ENCODE results near the gene MED29. TPM values are rescaled to one million over a fixed set of nuclear protein-coding genes. Genes with fewer than 3 reads are reported as not detected.

MED29 gene
- total and polyA plus RNA-seq, 9 donors = 27.7 to 62.9 (median 55.0) TPM

DNA sequence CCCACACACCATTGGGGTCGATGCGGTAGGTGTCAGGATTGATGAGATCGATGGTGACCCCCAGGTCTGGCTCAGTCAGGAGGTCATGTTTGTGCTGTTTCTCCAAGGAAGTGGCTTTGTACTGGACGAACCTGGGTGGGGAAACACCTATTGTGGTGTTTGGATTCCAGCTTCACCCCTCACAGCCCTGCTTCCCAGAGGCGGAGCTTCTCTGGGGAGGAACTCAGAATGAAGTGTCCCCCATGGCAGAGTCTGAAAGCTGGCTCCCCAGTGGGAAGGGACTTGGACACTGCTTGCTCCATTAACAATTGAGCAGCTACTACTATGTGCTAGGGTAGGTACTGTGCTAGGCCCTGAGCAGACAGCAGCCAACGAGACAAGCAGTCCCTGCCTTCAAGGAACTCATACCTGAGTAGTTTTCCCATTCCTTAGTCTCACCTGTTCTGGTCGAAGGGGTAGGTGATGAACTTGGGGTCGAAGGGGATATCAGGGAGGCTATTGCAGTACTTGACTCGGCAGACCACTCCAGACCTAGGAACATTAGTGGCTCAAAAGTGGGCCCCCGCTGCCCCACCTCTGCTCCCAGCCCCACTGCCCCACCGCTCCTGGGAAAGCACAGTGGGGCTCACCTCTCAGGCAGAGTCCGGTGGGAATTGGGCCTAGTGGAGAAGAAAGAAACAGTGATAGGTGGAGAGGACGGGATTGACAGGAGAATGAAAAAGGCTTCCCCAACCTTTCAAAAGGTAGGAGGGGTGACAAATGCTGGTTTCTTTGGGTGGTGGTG, 1.4 kb upstream of the MED29 start:
- peak in 1 of 5 donors; percentile 37 for DNase-seq
- 45 to 55% (median 52%) methylated on average over 13 of the region's 13 CpGs for WGBS, 3 donors
- intact Hi-C loops (cut with DNase I) = loop anchor here in 1 of 4 donors (10.0 kb wide), 1 partner anchor 145 kb away; the partner anchor contains the start of gene EID2B
- Histone ChIP-seq H3K4me1 (ENCODE audit: insufficient read depth) (peaks cover 3% of the 10 kb centered on the region), H3K27ac (peak overlapping the region; percentile 91 to 99), H3K4me3 (peak overlapping the region; percentile 68), H3K36me3 (no peaks in the 10 kb centered on the region), H3K27me3 (no peaks in the 10 kb centered on the region), H3K9me3 (no peaks in the 10 kb centered on the region)
- TF ChIP-seq EP300 (IDR thresholded peaks at IDR 0.05) (no peak), POLR2A (IDR thresholded peaks at IDR 0.05) (no peak)
- TF ChIP-seq, protein P1, sequence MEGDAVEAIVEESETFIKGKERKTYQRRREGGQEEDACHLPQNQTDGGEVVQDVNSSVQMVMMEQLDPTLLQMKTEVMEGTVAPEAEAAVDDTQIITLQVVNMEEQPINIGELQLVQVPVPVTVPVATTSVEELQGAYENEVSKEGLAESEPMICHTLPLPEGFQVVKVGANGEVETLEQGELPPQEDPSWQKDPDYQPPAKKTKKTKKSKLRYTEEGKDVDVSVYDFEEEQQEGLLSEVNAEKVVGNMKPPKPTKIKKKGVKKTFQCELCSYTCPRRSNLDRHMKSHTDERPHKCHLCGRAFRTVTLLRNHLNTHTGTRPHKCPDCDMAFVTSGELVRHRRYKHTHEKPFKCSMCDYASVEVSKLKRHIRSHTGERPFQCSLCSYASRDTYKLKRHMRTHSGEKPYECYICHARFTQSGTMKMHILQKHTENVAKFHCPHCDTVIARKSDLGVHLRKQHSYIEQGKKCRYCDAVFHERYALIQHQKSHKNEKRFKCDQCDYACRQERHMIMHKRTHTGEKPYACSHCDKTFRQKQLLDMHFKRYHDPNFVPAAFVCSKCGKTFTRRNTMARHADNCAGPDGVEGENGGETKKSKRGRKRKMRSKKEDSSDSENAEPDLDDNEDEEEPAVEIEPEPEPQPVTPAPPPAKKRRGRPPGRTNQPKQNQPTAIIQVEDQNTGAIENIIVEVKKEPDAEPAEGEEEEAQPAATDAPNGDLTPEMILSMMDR (IDR thresholded peaks at IDR 0.05) = no peak

DNA sequence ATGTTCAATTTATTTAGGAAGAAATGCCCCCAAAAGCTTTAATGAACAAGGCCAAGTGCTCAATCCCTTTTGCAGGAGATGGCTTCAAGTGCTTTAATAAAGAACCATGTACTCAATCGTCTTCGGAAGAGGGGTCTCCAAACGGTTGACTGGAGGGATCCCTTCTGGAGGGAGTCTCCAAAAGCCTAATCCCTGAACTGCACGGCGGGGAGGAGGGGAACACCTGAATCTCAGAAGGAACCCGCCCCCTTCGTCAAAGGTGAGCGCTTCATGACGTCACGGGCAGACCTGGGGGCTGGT, 777 bp upstream of the MED29 start:
- peaks cover 3% of the 10 kb centered on the region for H3K4me1 ChIP-seq (ENCODE audit: insufficient read depth)
- 0% methylated on average over 10 of the region's 10 CpGs for WGBS, 3 donors
- DNase-seq = peak in 1 of 5 donors; percentile 81
- H3K4me3 ChIP-seq = peak overlapping the region; percentile 68
- TF ChIP-seq EP300 (IDR thresholded peaks at IDR 0.05) = no peak
- TF ChIP-seq POLR2A (IDR thresholded peaks at IDR 0.05) = no peak
- TF ChIP-seq, protein P1 (IDR thresholded peaks at IDR 0.05) = no peak
- H3K27ac ChIP-seq = peak overlapping the region; percentile 91 to 99
- H3K27me3 ChIP-seq = no peaks in the 10 kb centered on the region
- no peaks in the 10 kb centered on the region for H3K9me3 ChIP-seq
- no peaks in the 10 kb centered on the region for H3K36me3 ChIP-seq
- intact Hi-C loops (cut with DNase I) = loop anchor here in 1 of 4 donors (10.0 kb wide), 1 partner anchor 144 kb away; the partner anchor contains the start of gene EID2B

DNA sequence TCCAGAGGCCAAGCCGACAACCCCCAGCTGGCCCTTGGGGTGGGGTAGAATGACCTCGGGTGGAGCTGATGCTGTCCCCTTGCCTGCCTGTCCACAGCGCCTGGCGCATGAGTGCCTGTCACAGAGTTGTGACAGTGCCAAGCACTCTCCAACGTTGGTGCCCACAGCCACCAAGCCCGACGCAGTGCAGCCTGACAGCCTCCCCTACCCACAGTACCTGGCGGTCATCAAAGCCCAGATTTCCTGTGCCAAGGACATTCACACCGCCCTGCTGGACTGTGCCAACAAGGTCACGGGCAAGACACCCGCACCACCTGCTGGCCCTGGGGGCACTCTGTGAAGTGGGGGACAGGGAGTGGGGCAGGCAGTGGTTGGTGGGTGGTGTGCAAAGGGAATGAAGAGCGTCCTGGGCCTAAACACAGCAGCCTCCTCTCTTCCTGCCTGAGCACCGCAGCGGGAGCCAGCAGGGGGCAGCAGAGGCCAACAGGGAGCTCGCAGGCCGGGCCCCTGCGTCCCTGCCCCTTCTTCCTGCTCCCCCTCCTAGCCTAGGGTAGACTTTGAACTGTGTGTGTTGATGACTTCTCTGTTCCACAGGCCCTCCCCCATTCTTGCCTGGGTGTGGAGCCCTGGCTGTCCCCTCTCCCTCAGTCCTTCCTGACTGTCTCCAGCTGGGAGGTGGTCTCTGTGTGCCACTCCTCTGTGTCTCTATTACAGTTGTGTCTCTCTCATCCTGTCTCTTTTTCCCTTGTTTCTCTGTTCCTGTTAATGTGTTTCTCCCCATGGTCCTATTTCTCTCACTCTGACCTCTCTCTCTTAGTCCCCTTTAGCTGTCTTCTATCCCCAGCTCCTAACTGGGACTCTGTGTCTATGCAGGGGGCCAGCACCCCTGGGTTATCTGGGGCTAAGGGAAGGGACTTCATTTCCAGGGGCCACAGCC, 6.5 kb downstream of the MED29 start:
- no peak overlapping the region for H3K4me3 ChIP-seq
- no peaks in the 10 kb centered on the region for H3K36me3 ChIP-seq
- WGBS, 3 donors = 27 to 28% (median 28%) methylated on average over 9 to 17 of the region's 17 CpGs
- H3K27ac ChIP-seq = peak overlapping the region; percentile 66 to 71
- H3K9me3 ChIP-seq = no peaks in the 10 kb centered on the region
- intact Hi-C loops (cut with DNase I) = loop anchor here in 2 of 4 donors (2.0 to 10.0 kb wide), 2 partner anchors 15 to 137 kb away; partner anchors contain the start of genes EID2B (in 1 of the 2) and PLEKHG2 (in 1 of the 2)
- TF ChIP-seq EP300 (IDR thresholded peaks at IDR 0.05) = no peak
- TF ChIP-seq, protein P1 (IDR thresholded peaks at IDR 0.05) = peak; percentile 92 to 96 (median 96)
- TF ChIP-seq POLR2A (IDR thresholded peaks at IDR 0.05) = peak; percentile 28
- DNase-seq = peak; percentile 81 to 93 (median 91)
- H3K4me1 ChIP-seq (ENCODE audit: insufficient read depth) = peaks cover 8% of the 10 kb centered on the region
- no peaks in the 10 kb centered on the region for H3K27me3 ChIP-seq

DNA sequence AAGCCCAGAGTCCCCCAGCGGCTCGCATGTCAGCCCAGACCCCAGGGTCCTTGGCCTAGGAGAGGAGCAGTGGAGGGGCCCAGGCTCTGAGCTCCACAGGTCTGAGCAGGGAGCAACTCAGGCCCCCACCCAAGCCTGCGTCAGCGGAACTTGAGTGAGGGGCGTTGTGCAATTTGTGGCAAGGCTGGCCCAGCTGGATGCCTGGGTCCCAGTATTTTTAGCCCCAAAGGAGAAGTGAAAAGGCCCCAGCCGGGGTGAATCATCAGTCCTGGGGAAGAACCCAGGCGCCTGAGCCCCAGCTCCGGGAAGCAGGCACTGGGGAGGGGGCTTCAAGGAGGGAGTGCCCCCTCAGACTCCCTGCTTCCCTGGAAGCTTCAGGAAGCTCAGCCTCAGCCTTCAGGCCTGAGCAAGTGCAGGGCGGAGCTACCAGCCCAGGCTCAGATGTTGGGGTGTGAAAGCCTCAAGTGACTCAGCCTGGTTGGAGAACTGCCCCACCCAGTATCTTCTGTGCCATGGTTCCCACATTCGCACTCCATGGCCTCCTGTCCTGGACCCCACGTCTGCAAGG, 7.2 kb downstream of the MED29 start:
- TF ChIP-seq POLR2A (IDR thresholded peaks at IDR 0.05) = peak; percentile 11
- TF ChIP-seq EP300 (IDR thresholded peaks at IDR 0.05) = no peak
- intact Hi-C loops (cut with DNase I) = loop anchor here in 1 of 4 donors (10.0 kb wide), 1 partner anchor 136 kb away; the partner anchor contains the start of gene EID2B
- H3K4me1 ChIP-seq (ENCODE audit: insufficient read depth) = peaks cover 8% of the 10 kb centered on the region
- H3K27ac ChIP-seq = peak overlapping the region; percentile 66 to 71
- H3K36me3 ChIP-seq = no peaks in the 10 kb centered on the region
- WGBS, 3 donors = 77 to 82% (median 81%) methylated on average over 11 of the region's 11 CpGs
- H3K27me3 ChIP-seq = no peaks in the 10 kb centered on the region
- H3K9me3 ChIP-seq = no peaks in the 10 kb centered on the region
- DNase-seq = peak in 4 of 5 donors; percentile 46 to 68 (median 50)
- H3K4me3 ChIP-seq = no peak overlapping the region

All from ovary (tissue), 9 donors.